GM10248 (cell line): ENCODE results near the gene CLNK.

Experiments
- CTCF ChIA-PET: fragments of 300-600 bp; sonication (Branson Sonifier 250); formaldehyde crosslinking; extraction: SDS; loops from one replicate; lab custom pipeline; 2021; ENCODE audit warnings: antibody characterized with exemption; lab: Yijun Ruan, JAX
- POLR2A ChIA-PET: fragments of 350-650 bp; sonication (Branson Sonifier 250); formaldehyde crosslinking; extraction: SDS; loops from one replicate; lab custom pipeline; 2020; ENCODE audit warnings: antibody characterized with exemption; lab: Yijun Ruan, JAX
- DNase-seq: peaks from one replicate; pipeline ENCODE4 v3.0.0; 2012; ENCODE audit errors: extremely low spot score
- TF ChIP-seq, protein P1 (sequence below): IDR thresholded peaks from 2 replicates; pipeline ENCODE4 v1.5.1; 2012; ENCODE audit warnings: mild to moderate bottlenecking, low read depth; ENCODE audit errors: extremely low read depth, missing control alignments, control extremely low read depth

Gene CLNK

DNA sequence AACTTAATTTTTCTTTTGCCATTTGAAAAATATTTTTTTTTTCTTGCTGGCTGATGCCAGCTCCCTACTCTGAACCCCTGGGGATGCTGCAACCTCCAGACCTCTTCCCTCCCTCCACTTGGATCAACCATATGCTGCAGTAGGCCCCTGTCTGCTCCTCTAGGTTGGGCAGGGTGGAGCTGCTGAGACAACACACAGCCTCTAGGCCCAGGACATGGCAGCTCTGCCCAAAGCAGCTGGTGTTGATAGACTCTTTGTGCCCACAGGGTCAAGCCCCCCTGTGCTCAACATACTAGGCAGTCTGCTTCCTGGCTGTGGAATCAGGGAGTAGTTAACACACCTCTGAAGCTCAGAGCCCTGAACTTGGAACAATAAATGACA, 19.9 kb upstream of the CLNK start:
- CTCF ChIA-PET = interaction anchor here (1.7 to 1.8 kb wide), 3 partner anchors 9 to 12 kb away, joined by 4 to 9 read pairs (median 6); no protein-coding TSS in a partner anchor
- no peak for DNase-seq
- POLR2A ChIA-PET = no interaction called here
- TF ChIP-seq, protein P1, sequence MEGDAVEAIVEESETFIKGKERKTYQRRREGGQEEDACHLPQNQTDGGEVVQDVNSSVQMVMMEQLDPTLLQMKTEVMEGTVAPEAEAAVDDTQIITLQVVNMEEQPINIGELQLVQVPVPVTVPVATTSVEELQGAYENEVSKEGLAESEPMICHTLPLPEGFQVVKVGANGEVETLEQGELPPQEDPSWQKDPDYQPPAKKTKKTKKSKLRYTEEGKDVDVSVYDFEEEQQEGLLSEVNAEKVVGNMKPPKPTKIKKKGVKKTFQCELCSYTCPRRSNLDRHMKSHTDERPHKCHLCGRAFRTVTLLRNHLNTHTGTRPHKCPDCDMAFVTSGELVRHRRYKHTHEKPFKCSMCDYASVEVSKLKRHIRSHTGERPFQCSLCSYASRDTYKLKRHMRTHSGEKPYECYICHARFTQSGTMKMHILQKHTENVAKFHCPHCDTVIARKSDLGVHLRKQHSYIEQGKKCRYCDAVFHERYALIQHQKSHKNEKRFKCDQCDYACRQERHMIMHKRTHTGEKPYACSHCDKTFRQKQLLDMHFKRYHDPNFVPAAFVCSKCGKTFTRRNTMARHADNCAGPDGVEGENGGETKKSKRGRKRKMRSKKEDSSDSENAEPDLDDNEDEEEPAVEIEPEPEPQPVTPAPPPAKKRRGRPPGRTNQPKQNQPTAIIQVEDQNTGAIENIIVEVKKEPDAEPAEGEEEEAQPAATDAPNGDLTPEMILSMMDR = no peak

DNA sequence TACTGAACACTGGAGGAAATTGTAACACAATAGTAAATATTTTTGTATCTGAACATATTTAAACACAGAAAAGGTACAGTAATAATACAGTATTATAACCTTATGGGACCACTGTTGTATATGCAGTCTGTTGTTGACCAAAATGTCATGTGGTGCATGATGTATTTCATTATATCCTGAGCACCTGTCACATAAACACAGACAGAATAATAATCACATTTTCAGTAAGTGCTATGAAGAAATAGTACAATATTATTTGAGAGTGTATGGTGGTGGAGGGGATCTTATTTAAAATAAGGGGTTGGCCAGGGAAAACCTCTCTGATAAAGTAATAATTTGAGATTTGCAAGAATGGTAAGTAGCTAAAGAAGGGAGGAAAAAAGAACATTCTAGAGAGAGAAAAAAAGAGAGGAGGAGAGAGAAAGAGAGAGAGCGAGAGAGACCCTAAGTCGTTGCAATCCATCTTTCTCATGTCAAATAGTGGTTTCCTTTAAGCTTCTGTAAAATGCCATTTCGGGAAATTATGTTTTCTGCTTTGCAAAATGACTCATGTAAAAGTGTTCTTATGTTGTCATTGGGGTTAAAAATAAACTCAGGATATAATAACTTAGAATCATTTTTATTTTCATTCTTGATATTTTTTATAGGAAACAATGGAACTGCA, 19.3 kb upstream of the CLNK start:
- POLR2A ChIA-PET = no interaction called here
- TF ChIP-seq, protein P1 = no peak
- DNase-seq = no peak
- CTCF ChIA-PET = interaction anchor here (1.7 kb wide), 2 partner anchors 8 to 13 kb away, joined by 6 to 9 read pairs; no protein-coding TSS in a partner anchor

DNA sequence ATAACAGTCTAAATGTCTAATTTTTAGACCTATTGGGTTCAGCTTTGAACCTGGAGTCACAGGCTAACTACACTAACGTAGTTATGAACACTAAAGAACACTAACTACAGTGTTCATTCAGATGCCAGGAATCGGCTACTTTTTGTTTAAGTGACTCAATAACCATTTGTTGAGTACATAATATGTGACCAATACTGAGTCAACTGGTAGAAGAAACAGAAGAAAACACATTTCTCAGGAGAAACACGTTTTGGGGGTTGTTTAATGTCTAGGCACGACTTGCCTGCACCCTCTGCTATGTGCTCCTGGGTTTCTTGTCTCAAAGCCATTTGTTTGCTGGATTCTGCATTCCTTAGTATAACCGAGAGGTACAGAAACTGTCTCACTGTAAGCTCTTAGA, 18.6 kb upstream of the CLNK start:
- CTCF ChIA-PET = interaction anchor here (1.1 to 1.7 kb wide), 3 partner anchors 9 to 33 kb away, joined by 3 to 6 read pairs (median 3); no protein-coding TSS in a partner anchor
- no peak for DNase-seq
- POLR2A ChIA-PET = no interaction called here
- TF ChIP-seq, protein P1 = no peak

DNA sequence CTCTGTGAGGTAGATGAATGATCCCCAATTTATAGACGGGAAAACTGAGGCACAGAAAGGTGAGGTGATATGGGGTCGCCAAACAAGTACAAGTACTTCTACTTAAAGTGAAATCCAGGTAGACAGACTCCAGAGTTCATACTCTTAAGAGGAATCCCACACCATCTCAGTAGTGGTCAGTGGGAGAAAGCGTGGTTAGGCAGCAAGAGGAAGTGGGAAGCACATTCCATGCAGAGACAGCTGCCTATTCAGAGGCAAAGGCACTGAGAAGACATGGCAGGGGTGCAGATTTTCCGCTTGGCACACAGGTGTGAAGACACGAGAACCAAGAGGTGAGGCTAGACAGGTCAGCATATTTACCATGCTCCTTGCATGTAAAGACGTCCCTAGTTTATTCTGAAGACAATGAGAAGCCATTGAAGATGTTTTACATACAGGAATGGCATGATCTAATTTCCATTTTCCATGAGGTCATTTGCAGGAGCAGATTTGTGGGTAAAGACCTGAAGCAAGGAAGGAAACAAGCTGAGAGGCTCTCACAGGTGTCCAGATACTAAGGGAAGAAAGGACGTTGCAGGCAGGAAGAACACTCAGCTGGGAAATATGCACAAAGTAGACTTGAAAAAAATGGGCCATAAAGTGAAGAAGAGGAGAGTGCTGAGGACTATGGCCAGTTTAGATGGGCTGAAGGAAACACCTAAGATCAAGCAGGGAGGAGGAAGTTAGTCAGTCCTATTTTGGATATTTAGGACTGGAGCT, 17.3 kb upstream of the CLNK start:
- TF ChIP-seq, protein P1 = no peak
- ChIA-PET CTCF (interaction anchor here (0.9 to 3.1 kb wide), 8 partner anchors 8 to 37 kb away, joined by 3 to 23 read pairs (median 3); partner anchors contain the start of gene CLNK), POLR2A (no interaction called here)
- DNase-seq = no peak

DNA sequence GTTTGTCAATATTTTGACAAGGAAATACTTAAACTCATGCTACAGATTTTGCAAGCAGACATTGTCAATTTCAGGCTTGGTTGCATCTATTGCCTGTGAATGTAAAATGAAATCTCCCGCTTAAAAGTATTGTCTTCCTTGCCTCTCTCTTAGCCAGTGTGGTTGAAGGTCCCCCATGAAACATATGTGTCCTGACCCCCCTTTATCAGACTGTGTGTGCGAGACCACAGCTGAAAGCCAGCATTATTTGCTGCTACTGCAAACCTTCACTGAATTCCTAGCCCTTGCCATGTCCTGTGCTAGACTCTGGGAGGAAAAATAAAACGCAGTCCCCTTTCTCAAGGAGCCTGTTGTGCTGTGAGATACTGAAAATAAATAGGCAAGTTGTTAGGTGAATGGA, 16.6 kb upstream of the CLNK start:
- TF ChIP-seq, protein P1 = no peak
- POLR2A ChIA-PET = no interaction called here

DNA sequence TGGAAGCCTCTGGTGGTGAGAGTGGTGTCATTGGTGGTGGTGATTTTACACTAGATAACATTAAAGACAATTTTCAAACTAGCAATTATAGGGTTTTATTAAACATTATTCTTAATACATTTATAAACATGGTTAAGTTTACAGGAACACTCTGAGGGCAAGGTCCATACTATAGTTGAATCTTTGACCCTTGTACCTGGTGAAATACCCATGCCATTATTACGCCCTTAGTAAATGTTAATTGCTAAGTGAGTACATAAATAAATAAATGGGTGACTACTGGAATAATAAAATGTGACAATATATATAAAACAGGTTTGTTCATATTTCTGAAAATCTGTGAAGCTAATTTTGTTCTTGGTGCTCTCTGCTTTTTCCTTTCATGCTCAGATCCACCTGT, 13.6 kb upstream of the CLNK start:
- ChIA-PET CTCF (no interaction called here), POLR2A (no interaction called here)
- DNase-seq = no peak
- TF ChIP-seq, protein P1 = no peak

More for the DNA sequence above, 16.6 kb upstream of the CLNK start:
- DNase-seq = no peak
- CTCF ChIA-PET = interaction anchor here (0.9 to 3.1 kb wide), 6 partner anchors 8 to 36 kb away, joined by 3 to 23 read pairs (median 4); partner anchors contain the start of gene CLNK
